ENCODE results near the gene CFAP161.
A peak's percentile ranks its signal among the peaks of the same experiment; 100 is the strongest.

Gene CFAP161

GRCh38 chr15:81133782-81134461 lies at the start of gene CFAP161:
CFAP161 (plus strand) TSS chr15:81134270; CDS start chr15:81134330, 60 bp downstream.
- peak in 2 of 3 experiments; percentile 17 to 22 for DNase-seq (ENCODE audit: low read depth in 2 of 3, low spot score in 2 of 3)

- DNase-seq (ENCODE audit: low read depth in 2 of 3, low spot score in 2 of 3) = no peak
Measured at GRCh38 chr15:81084716-81085115, 49.4 kb upstream of the CFAP161 start.

- DNase-seq (ENCODE audit: low read depth in 2 of 3, low spot score in 2 of 3) = no peak
Measured at GRCh38 chr15:81085213-81085612, 48.9 kb upstream of the CFAP161 start.

- DNase-seq (ENCODE audit: low read depth in 2 of 3, low spot score in 2 of 3) = no peak
Measured at GRCh38 chr15:81085898-81086297, 48.2 kb upstream of the CFAP161 start.

GRCh38 chr15:81087066-81087465 lies 47.0 kb upstream of the CFAP161 start:
- no peak for DNase-seq (ENCODE audit: low read depth in 2 of 3, low spot score in 2 of 3)

GRCh38 chr15:81087694-81088093 lies 46.4 kb upstream of the CFAP161 start:
- no peak for DNase-seq (ENCODE audit: low read depth in 2 of 3, low spot score in 2 of 3)

GRCh38 chr15:81088470-81089013 lies 45.5 kb upstream of the CFAP161 start:
- no peak for DNase-seq (ENCODE audit: low read depth in 2 of 3, low spot score in 2 of 3)

GRCh38 chr15:81091889-81092558 lies 42.0 kb upstream of the CFAP161 start:
- DNase-seq (ENCODE audit: low read depth in 2 of 3, low spot score in 2 of 3) = no peak

- DNase-seq (ENCODE audit: low read depth in 2 of 3, low spot score in 2 of 3) = no peak
Measured at GRCh38 chr15:81092559-81092902, 41.5 kb upstream of the CFAP161 start.

GRCh38 chr15:81093961-81094360 lies 40.1 kb upstream of the CFAP161 start:
- no peak for DNase-seq (ENCODE audit: low read depth in 2 of 3, low spot score in 2 of 3)

- DNase-seq (ENCODE audit: low read depth in 2 of 3, low spot score in 2 of 3) = no peak
Measured at GRCh38 chr15:81095690-81096365, 38.2 kb upstream of the CFAP161 start.

- no peak for DNase-seq (ENCODE audit: low read depth in 2 of 3, low spot score in 2 of 3)
Measured at GRCh38 chr15:81096398-81096797, 37.7 kb upstream of the CFAP161 start.

- DNase-seq (ENCODE audit: low read depth in 2 of 3, low spot score in 2 of 3) = no peak
Measured at GRCh38 chr15:81097116-81097889, 36.8 kb upstream of the CFAP161 start.

- DNase-seq (ENCODE audit: low read depth in 2 of 3, low spot score in 2 of 3) = no peak
Measured at GRCh38 chr15:81097890-81098280, 36.2 kb upstream of the CFAP161 start.

- no peak for DNase-seq (ENCODE audit: low read depth in 2 of 3, low spot score in 2 of 3)
Measured at GRCh38 chr15:81098349-81098748, 35.7 kb upstream of the CFAP161 start.

GRCh38 chr15:81098861-81099651 lies 35.0 kb upstream of the CFAP161 start:
- DNase-seq (ENCODE audit: low read depth in 2 of 3, low spot score in 2 of 3) = no peak

- no peak for DNase-seq (ENCODE audit: low read depth in 2 of 3, low spot score in 2 of 3)
Measured at GRCh38 chr15:81101894-81102815, 31.9 kb upstream of the CFAP161 start.

- DNase-seq (ENCODE audit: low read depth in 2 of 3, low spot score in 2 of 3) = no peak
Measured at GRCh38 chr15:81103857-81104256, 30.2 kb upstream of the CFAP161 start.

- no peak for DNase-seq (ENCODE audit: low read depth in 2 of 3, low spot score in 2 of 3)
Measured at GRCh38 chr15:81105545-81105944, 28.5 kb upstream of the CFAP161 start.

Measured in activated CD8-positive, alpha-beta memory T cell treated with anti-CD3 and anti-CD28 coated beads for 48 hours (primary cell).